GM19463 (cell line): Measurements from ENCODE around the gene PSMB9.
"Not testable (repeated sequence)": the region's sequence is repeated elsewhere in the genome, so short reads cannot be mapped to it uniquely, and the experiment has no call there.

Experiments used
- ATAC-seq: cut with Tn5 transposase; IDR thresholded peaks from one replicate; pipeline ENCODE4 v1.9.1; 2021; ENCODE audit warnings: mild to moderate bottlenecking, moderate library complexity; ENCODE audit not compliant: unreplicated experiment

PSMB9 gene

GRCh38 chr6:32858194-32858593 lies 4.2 kb downstream of the PSMB9 start:
- ATAC-seq, result no peak

GRCh38 chr6:32860674-32861073 lies 6.7 kb downstream of the PSMB9 start:
- ATAC-seq, result no peak

- no peak for ATAC-seq
Measured at GRCh38 chr6:32862725-32863124, 8.7 kb downstream of the PSMB9 start.

GRCh38 chr6:32865724-32866443 lies 11.9 kb downstream of the PSMB9 start:
- ATAC-seq, result no peak

- ATAC-seq, result no peak
Measured at GRCh38 chr6:32867022-32867477, 13.1 kb downstream of the PSMB9 start.

- ATAC-seq, result no peak
Measured at GRCh38 chr6:32867554-32868256, 13.7 kb downstream of the PSMB9 start.

GRCh38 chr6:32868257-32868788 lies 14.3 kb downstream of the PSMB9 start:
- no peak for ATAC-seq

GRCh38 chr6:32873947-32874346 lies 20.0 kb downstream of the PSMB9 start:
- ATAC-seq, result not testable (repeated sequence)

GRCh38 chr6:32876603-32877002 lies 22.6 kb downstream of the PSMB9 start:
- ATAC-seq, result no peak

- ATAC-seq, result no peak
Measured at GRCh38 chr6:32879691-32880090, 25.7 kb downstream of the PSMB9 start.

GRCh38 chr6:32880962-32881361 lies 27.0 kb downstream of the PSMB9 start:
- not testable (repeated sequence) for ATAC-seq

- ATAC-seq, result no peak
Measured at GRCh38 chr6:32882879-32883250, 28.9 kb downstream of the PSMB9 start.

- no peak for ATAC-seq
Measured at GRCh38 chr6:32883789-32884188, 29.8 kb downstream of the PSMB9 start.

GRCh38 chr6:32885698-32886286 lies 31.8 kb downstream of the PSMB9 start:
- no peak for ATAC-seq

- ATAC-seq, result no peak
Measured at GRCh38 chr6:32886681-32887383, 32.8 kb downstream of the PSMB9 start.

GRCh38 chr6:32887616-32888015 lies 33.6 kb downstream of the PSMB9 start:
- ATAC-seq, result no peak

- ATAC-seq, result no peak
Measured at GRCh38 chr6:32888576-32888975, 34.6 kb downstream of the PSMB9 start.

- no peak for ATAC-seq
Measured at GRCh38 chr6:32889533-32889932, 35.5 kb downstream of the PSMB9 start.

GRCh38 chr6:32890831-32891230 lies 36.8 kb downstream of the PSMB9 start:
- no peak for ATAC-seq

- peak; percentile 97 for ATAC-seq
Measured at GRCh38 chr6:32894085-32895005, 40.4 kb downstream of the PSMB9 start.
